PFSK-1 (cell line): ENCODE results near the gene MAP3K12.

Source experiments
- POLR2AphosphoS5 ChIP-seq: IDR thresholded peaks from 2 replicates; pipeline ENCODE4 v1.6.1; 2012; ENCODE audit warnings: low read depth, mild to moderate bottlenecking, control low read depth, low read length, moderate library complexity
- SIN3A ChIP-seq: IDR thresholded peaks from 2 replicates; pipeline ENCODE4 v1.6.1; 2012; ENCODE audit warnings: mild to moderate bottlenecking, low read length, moderate library complexity, borderline replicate concordance; ENCODE audit not compliant: insufficient read depth
- TAF1 ChIP-seq: IDR thresholded peaks from 2 replicates; pipeline ENCODE4 v1.6.1; 2012; ENCODE audit warnings: low read length, control low read depth, borderline replicate concordance; ENCODE audit not compliant: insufficient read depth

DNA sequence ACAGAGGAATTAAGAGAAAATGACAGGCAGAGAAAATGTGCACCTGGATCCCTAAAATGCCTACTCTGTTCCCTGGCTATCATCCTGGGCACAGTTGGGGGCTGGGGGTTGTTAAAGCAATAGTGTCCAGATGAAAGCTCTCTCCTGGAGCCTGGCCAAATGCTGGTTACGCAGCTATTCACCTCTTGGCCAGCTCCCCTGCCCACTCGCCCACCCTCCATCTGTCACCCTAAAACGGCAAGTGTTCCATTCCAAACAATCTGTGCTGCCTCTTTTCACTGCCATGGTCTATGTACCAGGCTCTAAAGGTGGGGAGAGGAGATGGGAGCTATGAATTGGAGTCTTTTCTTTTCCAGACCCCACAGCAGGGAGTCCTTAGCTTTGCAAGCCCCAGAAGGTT is 32.8 kb upstream of the MAP3K12 start:
- TF ChIP-seq SIN3A (no peak), POLR2AphosphoS5 (no peak), TAF1 (no peak)
